Astrocyte (in vitro differentiated cells and primary cell): ENCODE results near the gene ATF6B. TPM values are rescaled to one million over a fixed set of nuclear protein-coding genes. Genes with fewer than 3 reads are reported as not detected.

Source experiments
- DNase-seq: peaks from one replicate; pipeline ENCODE4 v3.0.0-alpha.2; 2010; ENCODE audit warnings: low read depth
- FAIRE-seq: peaks from 2 replicates; lab custom pipeline; 2011; peaks lifted over from hg19 to GRCh38; lab: Jason Lieb, UNC
- H2AFZ ChIP-seq: 2 replicates; pipeline ENCODE4 v1.6.0; 2012; ENCODE audit warnings: low read depth, low read length, inconsistent platforms
- H3K27ac ChIP-seq: 2 replicates; pipeline ENCODE4 v1.5.1; 2011; ENCODE audit warnings: low read depth, low read length, inconsistent platforms
- H3K27me3 ChIP-seq: 2 replicates; pipeline ENCODE4 v1.6.0; 2011; ENCODE audit warnings: low read length, inconsistent platforms; ENCODE audit not compliant: insufficient read depth
- H3K36me3 ChIP-seq: 2 replicates; pipeline ENCODE4 v1.5.1; 2011; ENCODE audit warnings: low read length, inconsistent platforms; ENCODE audit not compliant: insufficient read depth
- H3K4me1 ChIP-seq: 2 replicates; pipeline ENCODE4 v1.5.1; 2011; ENCODE audit warnings: low read length, inconsistent platforms; ENCODE audit not compliant: insufficient read depth
- H3K4me2 ChIP-seq: 2 replicates; pipeline ENCODE4 v1.6.0; 2012; ENCODE audit warnings: low read length, inconsistent platforms
- H3K4me3 ChIP-seq: 2 replicates; pipeline ENCODE4 v1.5.1; 2011; ENCODE audit warnings: low read depth, mild to moderate bottlenecking, low read length, inconsistent platforms; ENCODE audit not compliant: insufficient read depth
- H3K79me2 ChIP-seq: 2 replicates; pipeline ENCODE4 v1.6.0; 2012; ENCODE audit warnings: mild to moderate bottlenecking, low read length, inconsistent platforms; ENCODE audit not compliant: insufficient read depth
- H3K9ac ChIP-seq: 2 replicates; pipeline ENCODE4 v1.6.0; 2012; ENCODE audit warnings: mild to moderate bottlenecking, low read length, inconsistent platforms
- H3K9me3 ChIP-seq: 2 replicates; pipeline ENCODE4 v1.5.1; 2012; ENCODE audit warnings: low read depth, mild to moderate bottlenecking, low read length, inconsistent platforms; ENCODE audit not compliant: insufficient read depth
- H4K20me1 ChIP-seq: 2 replicates; pipeline ENCODE4 v1.6.0; 2012; ENCODE audit warnings: low read length, inconsistent platforms; ENCODE audit not compliant: insufficient read depth
- H3K27ac Mint-ChIP-seq: one replicate; pipeline ENCODE4 v1.8.0; 2021; ENCODE audit warnings: mild to moderate bottlenecking, mixed read lengths; ENCODE audit not compliant: unreplicated experiment
- H3K27me3 Mint-ChIP-seq: one replicate; pipeline ENCODE4 v1.8.0; 2021; ENCODE audit warnings: low read depth, mixed read lengths; ENCODE audit not compliant: unreplicated experiment
- H3K36me3 Mint-ChIP-seq: one replicate; pipeline ENCODE4 v1.8.0; 2021; ENCODE audit warnings: low read depth, mixed read lengths; ENCODE audit not compliant: unreplicated experiment
- H3K4me1 Mint-ChIP-seq: one replicate; pipeline ENCODE4 v1.8.0; 2021; ENCODE audit warnings: low read depth, mixed read lengths; ENCODE audit not compliant: unreplicated experiment
- H3K4me3 Mint-ChIP-seq: one replicate; pipeline ENCODE4 v1.8.0; 2021; ENCODE audit warnings: mild to moderate bottlenecking, moderate library complexity, mixed read lengths; ENCODE audit not compliant: unreplicated experiment
- H3K9me3 Mint-ChIP-seq: one replicate; pipeline ENCODE4 v1.8.0; 2021; ENCODE audit warnings: mild to moderate bottlenecking, mixed read lengths; ENCODE audit not compliant: unreplicated experiment
- CTCF ChIP-seq: IDR thresholded peaks from 2 replicates; pipeline ENCODE4 v1.5.1; 2011; ENCODE audit warnings: low read depth, mild to moderate bottlenecking, inconsistent platforms, low read length, moderate library complexity; ENCODE audit not compliant: insufficient read depth
- EZH2 ChIP-seq: IDR thresholded peaks from 2 replicates; pipeline ENCODE4 v1.6.1; 2012; ENCODE audit warnings: mild to moderate bottlenecking, low read length, inconsistent platforms; ENCODE audit not compliant: insufficient read depth
- total RNA-seq: library from RNA; stranded (reverse); gene quantifications from 2 replicates; pipeline ENCODE4 v1.2.1, GENCODE V29; 2021

The ATF6B gene
- total RNA-seq, 1 donor from 2014 or later = 68.7 TPM

GRCh38 chr6:32108094-32108627 is 19.9 kb downstream of the ATF6B start:
- Histone ChIP-seq H3K4me1 (peaks cover 3% of the 10 kb centered on the region), H3K36me3 (no peaks in the 10 kb centered on the region), H3K27ac (no peak overlapping the region), H3K9ac (no peak overlapping the region), H2AFZ (no peak overlapping the region), H4K20me1 (peaks cover 11% of the 10 kb centered on the region), H3K4me2 (peak overlapping the region; percentile 14), H3K79me2 (no peaks in the 10 kb centered on the region), H3K9me3 (peaks cover 5% of the 10 kb centered on the region), H3K4me3 (no peak overlapping the region), H3K27me3 (peaks cover 9% of the 10 kb centered on the region)
- Mint-ChIP-seq H3K36me3 (peaks cover 4% of the 10 kb centered on the region), H3K27ac (no peak overlapping the region), H3K4me1 (peaks cover 14% of the 10 kb centered on the region), H3K4me3 (peak overlapping the region; percentile 57), H3K9me3 (peaks cover 2% of the 10 kb centered on the region), H3K27me3 (peaks cover 73% of the 10 kb centered on the region)
- TF ChIP-seq EZH2 (no peak), CTCF (no peak)
- DNase-seq = no peak
- FAIRE-seq = no peak

GRCh38 chr6:32107406-32107805 is 20.6 kb downstream of the ATF6B start:
- Histone ChIP-seq H2AFZ (no peak overlapping the region), H3K27ac (no peak overlapping the region), H3K79me2 (no peaks in the 10 kb centered on the region), H4K20me1 (peaks cover 11% of the 10 kb centered on the region), H3K4me2 (no peak overlapping the region), H3K9ac (no peak overlapping the region), H3K9me3 (peaks cover 5% of the 10 kb centered on the region), H3K4me1 (peaks cover 3% of the 10 kb centered on the region), H3K27me3 (peaks cover 9% of the 10 kb centered on the region), H3K4me3 (no peak overlapping the region), H3K36me3 (no peaks in the 10 kb centered on the region)
- no peak for DNase-seq
- H3K4me3 Mint-ChIP-seq = no peak overlapping the region
- H3K4me1 Mint-ChIP-seq = peaks cover 14% of the 10 kb centered on the region
- no peak for TF ChIP-seq CTCF
- TF ChIP-seq EZH2 = no peak
- H3K27me3 Mint-ChIP-seq = peaks cover 78% of the 10 kb centered on the region
- no peak overlapping the region for H3K27ac Mint-ChIP-seq
- no peak for FAIRE-seq
- peaks cover 1% of the 10 kb centered on the region for H3K36me3 Mint-ChIP-seq
- H3K9me3 Mint-ChIP-seq = peaks cover 2% of the 10 kb centered on the region

- no peak overlapping the region for H3K27ac Mint-ChIP-seq
- H3K4me3 Mint-ChIP-seq = no peak overlapping the region
- no peak overlapping the region for H2AFZ ChIP-seq
- peaks cover 14% of the 10 kb centered on the region for H3K4me1 Mint-ChIP-seq
- peaks cover 6% of the 10 kb centered on the region for H4K20me1 ChIP-seq
- no peak overlapping the region for H3K27ac ChIP-seq
- no peak overlapping the region for H3K4me2 ChIP-seq
- peaks cover 3% of the 10 kb centered on the region for H3K4me1 ChIP-seq
- TF ChIP-seq EZH2 (no peak), CTCF (no peak)
- peaks cover 2% of the 10 kb centered on the region for H3K9me3 Mint-ChIP-seq
- FAIRE-seq = no peak
- no peak for DNase-seq
- H3K27me3 ChIP-seq = peaks cover 13% of the 10 kb centered on the region
- no peaks in the 10 kb centered on the region for H3K36me3 ChIP-seq
- peaks cover 1% of the 10 kb centered on the region for H3K36me3 Mint-ChIP-seq
- no peaks in the 10 kb centered on the region for H3K79me2 ChIP-seq
- no peak overlapping the region for H3K9ac ChIP-seq
- H3K27me3 Mint-ChIP-seq = peaks cover 76% of the 10 kb centered on the region
- no peak overlapping the region for H3K4me3 ChIP-seq
- H3K9me3 ChIP-seq = peaks cover 5% of the 10 kb centered on the region
Observed at GRCh38 chr6:32105433-32105832, 22.6 kb downstream of the ATF6B start.
